B cell (primary cell): Measurements from ENCODE around the gene FRMPD3. TPM values are rescaled to one million over a fixed set of nuclear protein-coding genes. Genes with fewer than 3 reads are reported as not detected.

Experiments used
- ATAC-seq: fragments of 200-7000 bp; cut with Tn5 transposase; one replicate; pipeline ENCODE4 v1.10.0; 2021; ENCODE audit warnings: low read depth, mild to moderate bottlenecking, moderate number of reproducible peaks, moderate library complexity
- CTCF ChIA-PET: fragments of 350-600 bp; sonication (Branson Sonifier 250); formaldehyde crosslinking; loops from one replicate; lab custom pipeline; 2021; ENCODE audit warnings: antibody characterized with exemption, inconsistent platforms; lab: Charles Lee
- POLR2A ChIA-PET: fragments of 350-600 bp; sonication (Branson Sonifier 250); formaldehyde crosslinking; loops from one replicate; lab custom pipeline; 2021; ENCODE audit warnings: antibody characterized with exemption; lab: Charles Lee
- DNase-seq: peaks from one replicate; pipeline ENCODE4 v3.0.0; 2013
- H2AFZ ChIP-seq: 2 replicates; pipeline ENCODE4 v1.6.1; 2012; ENCODE audit warnings: mild to moderate bottlenecking, low read depth, low read length; ENCODE audit not compliant: insufficient read depth, poor library complexity, severe bottlenecking
- H3K27ac ChIP-seq, 2 donors: 1 replicate in 1 of 2; 2 replicates in 1 of 2; pipeline ENCODE4 v1.5.1; 2012 to 2013; ENCODE audit warnings: low read length in 2 of 2, mild to moderate bottlenecking in 2 of 2, moderate library complexity in 1 of 2
- H3K27me3 ChIP-seq, 4 experiments: fragments of 200-600 bp in 1 of 4; sonication (generic) in 1 of 4; replicated peaks in 1 of 4; 1 replicate in 2 of 4; 2 replicates in 2 of 4; pipeline versions ENCODE4 v1.6.1 to v1.7.0; 2013 to 2016; ENCODE audit warnings: low read length in 3 of 4, mild to moderate bottlenecking in 2 of 4, mixed read lengths in 1 of 4, moderate library complexity in 1 of 4; ENCODE audit not compliant: insufficient read depth in 4 of 4, control insufficient read depth in 3 of 4; ENCODE audit errors: control extremely low read depth in 1 of 4
- H3K36me3 ChIP-seq, 2 experiments: replicated peaks in 1 of 2; 1 replicate in 1 of 2; 2 replicates in 1 of 2; pipeline versions ENCODE4 v1.6.1 to v1.7.1; 2013; ENCODE audit warnings: low read length in 1 of 2; ENCODE audit not compliant: insufficient read depth in 2 of 2, control insufficient read depth in 1 of 2; ENCODE audit errors: control extremely low read depth in 1 of 2, extremely low read depth in 1 of 2
- H3K4me1 ChIP-seq, 2 donors: fragments of 200-600 bp in 1 of 2; sonication (generic) in 1 of 2; 1 replicate in 1 of 2; 2 replicates in 1 of 2; pipeline versions ENCODE4 v1.5.1 to v1.6.1; 2013 to 2017; ENCODE audit warnings: low read length in 2 of 2; ENCODE audit not compliant: control insufficient read depth in 2 of 2, insufficient read depth in 2 of 2
- H3K4me2 ChIP-seq: replicated peaks from 2 replicates; pipeline ENCODE3; 2012; ENCODE audit warnings: mild to moderate bottlenecking, low read depth, low read length; ENCODE audit not compliant: poor library complexity, severe bottlenecking
- H3K4me3 ChIP-seq, 5 experiments: fragments of 200-600 bp in 1 of 5; sonication (generic) in 1 of 5; 1 replicate in 3 of 5; 2 replicates in 2 of 5; pipeline versions ENCODE4 v1.5.1 to v1.7.0; 2011 to 2016; ENCODE audit warnings: low read length in 4 of 5, mild to moderate bottlenecking in 4 of 5, low read depth in 2 of 5, control low read depth in 1 of 5, moderate library complexity in 1 of 5; ENCODE audit not compliant: insufficient read depth in 1 of 5; ENCODE audit errors: control extremely low read depth in 1 of 5, extremely low read depth in 1 of 5
- H3K79me2 ChIP-seq: fragments of 200-600 bp; sonication (generic); one replicate; pipeline ENCODE4 v1.6.0; 2016; ENCODE audit warnings: low read length; ENCODE audit not compliant: control insufficient read depth, insufficient read depth
- H3K9ac ChIP-seq: fragments of 200-600 bp; sonication (generic); 2 replicates; pipeline ENCODE4 v1.6.1; 2017; ENCODE audit warnings: mild to moderate bottlenecking, low read length, moderate library complexity
- H3K9me3 ChIP-seq, 3 donors: one replicate each; pipeline versions ENCODE4 v1.6.1 to v1.7.1; 2013; ENCODE audit warnings: low read length in 2 of 3; ENCODE audit not compliant: control insufficient read depth in 2 of 3, insufficient read depth in 1 of 3; ENCODE audit errors: control extremely low read depth in 1 of 3
- H4K20me1 ChIP-seq: 2 replicates; pipeline ENCODE4 v1.6.0; 2012; ENCODE audit warnings: mild to moderate bottlenecking, low read length; ENCODE audit not compliant: insufficient read depth, control insufficient read depth, poor library complexity, severe bottlenecking
- H3K27ac Mint-ChIP-seq: one replicate; pipeline ENCODE4 v1.8.0; 2021; ENCODE audit warnings: mixed read lengths
- H3K27me3 Mint-ChIP-seq: one replicate; pipeline ENCODE4 v1.8.0; 2021; ENCODE audit warnings: mixed read lengths
- H3K4me1 Mint-ChIP-seq: one replicate; pipeline ENCODE4 v1.8.0; 2021; ENCODE audit warnings: mixed read lengths
- H3K4me3 Mint-ChIP-seq: one replicate; pipeline ENCODE4 v1.8.0; 2021; ENCODE audit warnings: mixed read lengths
- H3K9me3 Mint-ChIP-seq: one replicate; pipeline ENCODE4 v1.8.0; 2022; ENCODE audit warnings: mixed read lengths; ENCODE audit not compliant: insufficient read depth
- EZH2 ChIP-seq: IDR thresholded peaks from 2 replicates; pipeline ENCODE4 v1.6.1; 2012; ENCODE audit warnings: borderline replicate concordance, low read depth, mild to moderate bottlenecking, moderate library complexity, low read length; ENCODE audit not compliant: insufficient read depth, poor library complexity, severe bottlenecking
- WGBS: methylation state at CpG from one replicate; pipeline ENCODE4 v1.1.5; 2013; ENCODE audit warnings: missing lambda C conversion rate; ENCODE audit not compliant: insufficient coverage; 5-methylcytosine and 5-hydroxymethylcytosine counted together
- intact Hi-C: fragments of 100-400 bp; cut with micrococcal nuclease; formaldehyde crosslinking; loops from one replicate; pipeline ENCODE4 v1.10.0; 2022
- polyA plus RNA-seq: library from polyadenylated mRNA; depleted of rRNA; stranded (reverse); fragments of >200 nt; gene quantifications from 2 replicates; pipeline ENCODE4 v1.2.3, GENCODE V29; 2012
- total RNA-seq, 2 donors: library from RNA; stranded (reverse); fragments of 120-200 nt in 1 of 2; gene quantifications; 1 replicate in 1 of 2; 2 replicates in 1 of 2; pipeline versions ENCODE4 v1.2.3 to v1.2.4, GENCODE V29; 2013 to 2022
- TF ChIP-seq, protein P1 (sequence below): fragments of 200-600 bp; IDR thresholded peaks from one replicate; pipeline ENCODE4 v1.8.0; 2022; ENCODE audit warnings: antibody characterized with exemption, mild to moderate bottlenecking

The FRMPD3 gene
- total and polyA plus RNA-seq, 2 donors (not counting 1 experiment from before 2014, with no cell fraction given): 1.1 to 2.2 TPM

DNA sequence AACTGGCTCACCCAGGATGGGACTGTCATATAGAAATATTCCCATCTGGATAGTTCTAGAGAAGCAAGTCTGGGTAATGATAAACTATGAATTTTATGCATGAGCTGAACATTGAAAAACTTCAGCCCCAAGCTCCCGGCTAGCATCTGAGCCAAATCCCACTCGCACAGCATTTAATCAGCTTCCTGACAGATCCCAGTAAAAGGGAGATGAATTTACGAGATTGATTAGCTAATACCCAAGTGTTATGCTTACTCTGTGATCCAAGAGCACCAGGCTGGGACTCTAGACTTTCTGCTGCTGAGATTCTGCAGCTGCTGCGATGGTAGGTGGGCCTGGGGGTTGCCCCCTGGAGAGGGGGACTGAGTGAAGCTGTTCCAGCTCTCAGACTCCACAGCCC lies 28.0 kb downstream of the FRMPD3 start:
- Mint-ChIP-seq H3K4me1 (peaks cover 1% of the 10 kb centered on the region), H3K27me3 (no peaks in the 10 kb centered on the region), H3K9me3 (no peaks in the 10 kb centered on the region), H3K4me3 (no peak overlapping the region), H3K27ac (no peak overlapping the region)
- Histone ChIP-seq H2AFZ (no peak overlapping the region), H3K9me3 (no peaks in the 10 kb centered on the region), H3K79me2 (no peaks in the 10 kb centered on the region), H3K27me3 (no peaks in the 10 kb centered on the region), H3K36me3 (no peaks in the 10 kb centered on the region), H3K4me3 (no peak overlapping the region), H3K4me1 (no peaks in the 10 kb centered on the region), H3K4me2 (no peak overlapping the region), H4K20me1 (no peaks in the 10 kb centered on the region), H3K9ac (no peak overlapping the region), H3K27ac (no peak overlapping the region)
- ATAC-seq (no peak), DNase-seq (no peak)
- ChIA-PET POLR2A (no interaction called here), CTCF (no interaction called here)
- TF ChIP-seq EZH2: no peak
- TF ChIP-seq, protein P1, sequence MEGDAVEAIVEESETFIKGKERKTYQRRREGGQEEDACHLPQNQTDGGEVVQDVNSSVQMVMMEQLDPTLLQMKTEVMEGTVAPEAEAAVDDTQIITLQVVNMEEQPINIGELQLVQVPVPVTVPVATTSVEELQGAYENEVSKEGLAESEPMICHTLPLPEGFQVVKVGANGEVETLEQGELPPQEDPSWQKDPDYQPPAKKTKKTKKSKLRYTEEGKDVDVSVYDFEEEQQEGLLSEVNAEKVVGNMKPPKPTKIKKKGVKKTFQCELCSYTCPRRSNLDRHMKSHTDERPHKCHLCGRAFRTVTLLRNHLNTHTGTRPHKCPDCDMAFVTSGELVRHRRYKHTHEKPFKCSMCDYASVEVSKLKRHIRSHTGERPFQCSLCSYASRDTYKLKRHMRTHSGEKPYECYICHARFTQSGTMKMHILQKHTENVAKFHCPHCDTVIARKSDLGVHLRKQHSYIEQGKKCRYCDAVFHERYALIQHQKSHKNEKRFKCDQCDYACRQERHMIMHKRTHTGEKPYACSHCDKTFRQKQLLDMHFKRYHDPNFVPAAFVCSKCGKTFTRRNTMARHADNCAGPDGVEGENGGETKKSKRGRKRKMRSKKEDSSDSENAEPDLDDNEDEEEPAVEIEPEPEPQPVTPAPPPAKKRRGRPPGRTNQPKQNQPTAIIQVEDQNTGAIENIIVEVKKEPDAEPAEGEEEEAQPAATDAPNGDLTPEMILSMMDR: no peak
- WGBS: 80% methylated on average over 1 of the region's 4 CpGs
- intact Hi-C loops: no loop called here

DNA sequence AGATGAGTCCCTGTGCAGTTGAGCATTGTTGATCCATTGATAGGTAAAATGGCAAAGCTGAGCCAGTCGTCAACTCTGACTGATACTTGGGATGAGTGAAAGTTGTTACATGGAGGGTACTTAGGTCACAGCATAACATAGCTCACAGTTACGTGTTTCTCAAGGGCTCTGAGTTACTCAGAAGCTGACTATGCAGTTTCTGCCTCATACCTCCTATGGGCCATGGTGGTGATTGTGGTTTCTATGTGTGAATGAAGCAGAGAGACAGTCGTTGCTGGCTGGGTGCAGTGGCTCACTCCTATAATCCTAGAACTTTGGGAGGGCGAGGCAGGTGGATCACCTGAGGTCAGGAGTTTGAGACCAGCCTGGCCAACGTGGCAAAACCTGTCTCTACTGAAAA lies 30.8 kb downstream of the FRMPD3 start:
- Mint-ChIP-seq H3K4me1 (peaks cover 1% of the 10 kb centered on the region), H3K9me3 (no peaks in the 10 kb centered on the region), H3K27ac (no peak overlapping the region), H3K4me3 (no peak overlapping the region), H3K27me3 (no peaks in the 10 kb centered on the region)
- no peak overlapping the region for H3K4me3 ChIP-seq
- ATAC-seq: no peak
- 100% methylated on average over 1 of the region's 5 CpGs for WGBS
- no peaks in the 10 kb centered on the region for H3K9me3 ChIP-seq
- CTCF ChIA-PET: interaction anchor here (0.9 kb wide), 1 partner anchor 52 kb away, joined by 3 read pairs; no protein-coding TSS in a partner anchor
- no peaks in the 10 kb centered on the region for H3K27me3 ChIP-seq
- no peaks in the 10 kb centered on the region for H3K79me2 ChIP-seq
- TF ChIP-seq EZH2: no peak
- TF ChIP-seq, protein P1: no peak
- intact Hi-C loops: no loop called here
- POLR2A ChIA-PET: no interaction called here
- no peak overlapping the region for H2AFZ ChIP-seq
- no peaks in the 10 kb centered on the region for H3K36me3 ChIP-seq
- H3K4me1 ChIP-seq: no peaks in the 10 kb centered on the region
- H4K20me1 ChIP-seq: no peaks in the 10 kb centered on the region
- no peak overlapping the region for H3K9ac ChIP-seq
- H3K4me2 ChIP-seq: no peak overlapping the region
- no peak for DNase-seq
- no peak overlapping the region for H3K27ac ChIP-seq
